Colon (tissue), 2 donors: Measurements from ENCODE around the gene CA12.
"Not testable (repeated sequence)": the region's sequence is repeated elsewhere in the genome, so short reads cannot be mapped to it uniquely, and the experiment has no call there.

Experiments used
- FAIRE-seq: peaks from 2 replicates; lab custom pipeline; 2012; peaks lifted over from hg19 to GRCh38; lab: Jason Lieb, UNC
- donor health status: control.
- donor health status: control.

CA12 gene

DNA sequence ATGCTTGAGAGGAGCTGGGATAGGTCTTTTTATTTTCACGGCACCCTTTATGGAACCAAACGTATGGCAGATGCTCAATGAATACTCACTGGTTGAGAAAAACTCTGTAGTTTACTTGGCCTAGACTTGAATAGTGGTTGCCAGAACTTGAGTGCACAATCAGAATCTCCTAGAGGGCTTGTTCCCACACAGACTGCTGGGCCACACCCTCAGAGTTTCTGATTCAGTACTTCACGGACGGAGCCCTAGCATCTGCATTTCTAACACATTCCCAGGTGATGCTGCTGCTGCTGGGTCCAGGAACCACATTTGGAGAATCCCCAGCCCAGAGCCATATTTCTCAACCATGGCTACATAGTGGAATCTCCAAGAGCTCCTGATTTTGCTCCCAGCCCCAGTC, 24.6 kb downstream of the CA12 start:
- no peak for FAIRE-seq

DNA sequence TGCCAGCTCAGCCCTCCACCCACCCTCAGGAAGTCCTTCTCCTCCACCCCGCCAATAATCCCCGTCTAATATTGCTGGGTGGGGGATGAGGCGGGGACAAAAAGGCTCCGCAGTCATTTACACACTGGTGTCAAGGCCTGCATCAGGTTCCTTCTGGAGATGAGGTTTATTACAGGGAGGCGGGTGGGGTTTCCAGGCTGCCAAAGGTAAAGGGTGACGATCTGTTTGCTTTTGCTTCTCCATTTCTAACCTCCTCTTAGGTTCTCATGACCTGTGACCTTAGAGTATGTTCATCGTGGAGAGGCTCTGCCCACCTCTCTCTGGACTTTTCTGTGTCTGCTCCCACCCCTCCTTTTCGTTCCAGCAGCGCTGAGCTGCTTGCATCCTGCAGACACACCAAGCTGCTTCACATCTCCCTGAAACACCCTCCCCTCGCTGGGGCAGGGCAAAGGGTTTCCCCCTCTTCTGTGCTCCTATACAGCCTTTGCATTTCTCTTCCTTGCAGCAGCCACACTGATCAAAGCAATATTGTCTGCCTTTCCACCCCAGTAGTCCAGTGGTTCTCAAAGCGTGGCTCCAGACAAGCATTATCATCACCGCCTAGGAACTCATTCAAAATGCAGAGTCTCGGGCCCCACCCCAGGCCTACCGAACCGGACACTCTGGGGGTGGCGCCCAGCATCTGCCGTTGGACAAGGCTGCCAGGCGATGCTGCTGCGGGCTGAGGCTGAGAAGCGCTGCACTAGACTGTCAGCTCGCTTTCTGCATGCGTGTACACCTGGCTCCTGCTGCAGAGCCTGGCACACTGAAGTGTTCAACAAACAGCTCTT, 26.6 kb downstream of the CA12 start:
- no peak for FAIRE-seq

GRCh38 chr15:63353887-63354286, 27.8 kb downstream of the CA12 start:
- FAIRE-seq, result no peak

DNA sequence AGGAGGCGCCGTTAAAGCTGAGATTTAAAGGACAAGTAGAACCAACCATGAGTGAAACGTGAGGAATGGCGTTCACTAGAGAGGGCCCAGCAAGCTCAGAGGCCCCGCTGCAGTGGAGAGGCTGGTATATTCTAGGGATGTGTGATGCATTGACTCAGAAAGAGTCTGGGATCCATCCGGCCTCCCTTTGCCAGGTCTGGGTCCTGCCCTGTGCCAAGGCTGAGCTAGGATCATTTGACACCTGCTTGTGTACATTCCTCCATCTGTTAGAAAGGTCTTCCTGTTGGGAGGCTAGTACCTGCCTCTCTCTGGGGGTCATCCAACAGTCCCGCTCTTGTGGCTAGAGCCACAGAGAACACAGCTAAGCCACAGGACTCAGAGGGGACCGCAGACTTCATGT, 28.4 kb downstream of the CA12 start:
- no peak for FAIRE-seq

GRCh38 chr15:63352808-63353207, 28.8 kb downstream of the CA12 start:
- no peak for FAIRE-seq

- FAIRE-seq, result no peak
Observed at GRCh38 chr15:63351170-63351569, 30.5 kb downstream of the CA12 start.

GRCh38 chr15:63350178-63350621, 31.4 kb downstream of the CA12 start:
- FAIRE-seq, result no peak

DNA sequence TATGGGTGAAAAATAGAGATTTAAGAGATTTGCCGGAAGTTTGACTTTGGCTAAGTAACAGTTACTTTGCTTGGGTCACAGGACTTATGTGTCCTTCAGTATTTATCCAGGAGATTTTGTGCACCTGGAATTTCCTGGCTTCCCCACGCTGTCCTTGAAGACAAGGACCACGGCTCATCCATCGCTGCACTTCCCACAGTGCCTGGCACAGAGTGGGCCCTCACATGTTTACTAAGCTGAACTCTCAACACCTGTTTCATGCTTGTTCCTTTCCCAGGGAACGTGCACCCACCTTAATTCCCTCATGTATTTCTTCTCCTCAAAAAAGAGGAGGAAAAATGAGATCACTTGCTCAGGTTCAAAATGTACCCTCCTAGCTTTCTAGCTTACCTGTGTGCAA, 32.0 kb downstream of the CA12 start:
- no peak for FAIRE-seq

DNA sequence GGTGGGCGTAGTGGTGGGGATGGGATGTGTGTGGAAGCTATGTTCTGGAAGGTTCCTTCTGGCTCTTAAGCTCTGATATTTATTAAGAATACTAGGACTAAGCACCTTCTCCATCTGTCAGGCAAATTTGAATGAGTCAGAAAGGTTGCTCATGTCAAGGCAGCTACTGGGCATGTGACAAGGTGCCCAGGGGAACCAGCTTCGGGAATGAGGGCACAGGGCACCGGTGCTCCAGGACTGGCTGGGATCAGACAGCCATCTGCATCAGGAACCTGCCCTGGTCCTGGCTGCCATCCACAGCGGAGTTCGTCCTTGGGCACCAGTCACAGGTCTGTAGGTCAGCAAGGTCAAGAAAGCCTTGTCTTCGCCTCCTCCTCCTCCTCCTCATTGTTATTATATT, 32.5 kb downstream of the CA12 start:
- FAIRE-seq, result no peak

GRCh38 chr15:63348392-63348791, 33.3 kb downstream of the CA12 start:
- no peak for FAIRE-seq

GRCh38 chr15:63347074-63347857, 34.4 kb downstream of the CA12 start:
- no peak for FAIRE-seq

GRCh38 chr15:63345391-63345752, 36.3 kb downstream of the CA12 start:
- FAIRE-seq, result no peak

- FAIRE-seq, result no peak
Observed at GRCh38 chr15:63344731-63345390, 36.8 kb downstream of the CA12 start.

- FAIRE-seq, result not testable (repeated sequence)
Observed at GRCh38 chr15:63342996-63343562, 38.6 kb downstream of the CA12 start.

GRCh38 chr15:63341898-63342297, 39.7 kb downstream of the CA12 start:
- no peak for FAIRE-seq

GRCh38 chr15:63340878-63341277, 40.8 kb downstream of the CA12 start:
- FAIRE-seq, result no peak

DNA sequence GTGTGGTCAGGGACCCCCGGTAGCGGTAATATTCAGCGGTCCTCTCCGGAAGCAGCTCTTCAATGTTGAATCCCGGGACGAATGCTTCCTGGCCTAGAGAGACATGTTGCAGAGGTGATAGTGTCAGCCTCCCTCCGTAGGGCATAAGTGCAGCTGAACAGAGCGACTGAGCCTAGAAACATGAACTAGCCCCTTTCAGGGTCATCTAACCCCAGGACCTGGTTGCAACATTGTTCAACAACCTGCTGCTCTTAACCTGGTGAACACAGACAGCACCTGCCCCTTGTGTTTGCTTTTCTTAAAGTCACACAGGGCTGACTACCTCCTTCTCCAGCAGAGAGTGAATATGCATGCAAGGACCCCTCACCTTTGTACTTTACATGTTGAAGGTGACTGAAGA, 41.3 kb downstream of the CA12 start:
- no peak for FAIRE-seq

GRCh38 chr15:63339836-63340235, 41.8 kb downstream of the CA12 start:
- no peak for FAIRE-seq

DNA sequence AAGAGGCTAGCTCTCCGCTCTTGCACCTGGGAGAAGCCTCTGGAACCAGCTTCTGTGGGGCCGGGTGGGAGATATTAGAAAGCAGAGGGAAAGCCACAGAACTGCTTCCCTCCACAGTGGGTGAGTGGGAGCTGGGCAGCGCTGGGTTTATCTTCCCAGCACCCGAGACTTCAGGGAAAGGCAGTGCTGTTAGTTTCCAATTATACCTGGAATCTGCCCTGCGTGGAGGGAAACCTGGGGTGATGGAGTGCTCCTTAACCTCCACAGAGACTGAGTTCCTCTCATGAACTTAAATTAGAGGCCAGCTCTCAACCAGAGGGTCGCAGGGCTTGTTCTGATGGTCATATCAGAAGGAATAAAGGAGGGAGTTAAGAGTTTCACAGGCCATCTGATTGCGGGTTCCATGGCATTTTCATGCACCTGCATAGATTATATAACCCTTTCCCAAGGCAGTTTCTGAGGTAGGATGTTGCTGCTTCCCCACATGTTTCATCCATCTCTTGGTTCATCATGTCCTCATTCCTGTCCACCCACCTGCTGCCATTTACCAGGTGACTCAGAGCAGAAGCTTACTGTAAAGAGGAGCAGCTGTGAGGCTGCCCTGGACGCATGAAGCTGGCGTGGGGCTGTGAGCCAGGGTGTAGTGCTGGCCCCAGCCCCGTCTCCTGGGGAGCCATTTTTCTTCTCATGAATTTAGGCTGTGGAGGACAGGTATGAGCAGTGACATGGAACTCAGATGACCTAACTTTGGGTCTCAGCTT, 42.5 kb downstream of the CA12 start:
- no peak for FAIRE-seq

DNA sequence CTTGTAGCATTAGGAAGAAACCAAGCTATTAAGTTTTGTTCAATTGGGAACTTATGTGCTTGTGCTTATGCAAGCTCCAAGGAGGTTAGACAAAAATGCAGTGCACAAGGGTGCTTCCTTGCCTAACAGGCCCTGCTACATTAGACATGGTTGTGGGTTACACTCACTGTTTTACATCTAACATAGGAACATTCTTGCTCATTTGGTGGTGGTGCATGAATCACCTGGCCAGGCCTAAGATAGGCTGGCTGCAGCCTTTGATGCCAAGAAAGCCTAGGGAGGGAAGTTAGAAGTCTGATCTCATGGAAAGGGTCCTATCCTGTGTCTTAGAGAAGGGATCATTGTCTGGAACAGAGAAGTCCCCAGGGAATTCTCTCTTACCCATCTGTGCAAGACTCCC, 43.5 kb downstream of the CA12 start:
- FAIRE-seq, result no peak

DNA sequence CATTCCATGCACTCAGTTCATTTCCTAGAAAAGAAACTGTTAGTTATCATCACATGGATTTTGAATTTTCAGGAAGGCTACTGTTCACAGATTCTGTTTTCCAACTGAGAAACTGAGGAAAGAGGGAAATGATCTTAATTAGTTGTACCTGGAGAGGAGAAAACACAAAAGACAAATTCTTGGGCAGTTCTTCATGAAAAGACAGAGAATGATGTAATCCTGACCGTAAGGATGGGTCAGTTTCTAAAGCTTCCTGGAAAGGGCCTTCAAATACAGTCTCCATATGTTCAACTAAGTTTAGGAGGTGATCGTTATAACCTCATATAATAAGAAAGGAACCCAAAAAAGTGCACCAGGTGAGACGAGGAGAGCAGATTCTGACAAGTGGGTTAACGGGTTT, 44.6 kb downstream of the CA12 start:
- no peak for FAIRE-seq
